Keratinocyte (primary cell): ENCODE measurements around the gene HSBP1L1. TPM values are rescaled to one million over a fixed set of nuclear protein-coding genes. Genes with fewer than 3 reads are reported as not detected.

Experiments used
- DNase-seq: peaks from one replicate; pipeline ENCODE4 v3.0.0-alpha.2; 2011; ENCODE audit warnings: low read depth, missing footprints, low spot score
- FAIRE-seq: peaks from 2 replicates; lab custom pipeline; 2011; peaks lifted over from hg19 to GRCh38; lab: Jason Lieb, UNC
- H2AFZ ChIP-seq: 2 replicates; pipeline ENCODE4 v1.6.0; 2012; ENCODE audit warnings: low read length, control low read depth, inconsistent platforms; ENCODE audit not compliant: control insufficient read depth
- H3K27ac ChIP-seq: 2 replicates; pipeline ENCODE4 v1.5.1; 2011; ENCODE audit warnings: low read length; ENCODE audit not compliant: control insufficient read depth, insufficient read depth
- H3K27me3 ChIP-seq: 3 replicates; pipeline ENCODE4 v1.6.0; 2011; ENCODE audit warnings: low read length; ENCODE audit not compliant: control insufficient read depth, insufficient read depth; ENCODE audit errors: extremely low read depth
- H3K36me3 ChIP-seq, 2 experiments: 2 replicates in 1 of 2; 3 replicates in 1 of 2; pipeline ENCODE4 v1.5.1; 2011; ENCODE audit warnings: low read length in 2 of 2, mild to moderate bottlenecking in 1 of 2; ENCODE audit not compliant: control insufficient read depth in 2 of 2, insufficient read depth in 2 of 2; ENCODE audit errors: extremely low read depth in 1 of 2
- H3K4me1 ChIP-seq: 3 replicates; pipeline ENCODE4 v1.5.1; 2011; ENCODE audit warnings: low read length; ENCODE audit not compliant: control insufficient read depth, insufficient read depth; ENCODE audit errors: extremely low read depth
- H3K4me2 ChIP-seq: 3 replicates; pipeline ENCODE4 v1.6.0; 2011; ENCODE audit warnings: low read depth, low read length; ENCODE audit not compliant: control insufficient read depth, insufficient read depth; ENCODE audit errors: extremely low read depth
- H3K4me3 ChIP-seq, 3 experiments: fragments of 200-600 bp in 1 of 3; sonication (generic) in 1 of 3; 2 replicates in 2 of 3; 3 replicates in 1 of 3; pipeline ENCODE4 v1.5.1; 2011 to 2016; ENCODE audit warnings: low read length in 3 of 3, mild to moderate bottlenecking in 3 of 3, control low read depth in 2 of 3, inconsistent platforms in 1 of 3, low read depth in 1 of 3, mixed read lengths in 1 of 3, mixed run types in 1 of 3, moderate library complexity in 1 of 3; ENCODE audit not compliant: control insufficient read depth in 2 of 3, insufficient read depth in 2 of 3; ENCODE audit errors: extremely low read depth in 1 of 3
- H3K79me2 ChIP-seq: 2 replicates; pipeline ENCODE4 v1.6.0; 2012; ENCODE audit warnings: low read length; ENCODE audit not compliant: control insufficient read depth, insufficient read depth
- H3K9ac ChIP-seq: 3 replicates; pipeline ENCODE4 v1.6.0; 2011; ENCODE audit warnings: low read length; ENCODE audit not compliant: control insufficient read depth, insufficient read depth; ENCODE audit errors: extremely low read depth
- H3K9me1 ChIP-seq: 3 replicates; pipeline ENCODE4 v1.6.0; 2011; ENCODE audit warnings: low read length; ENCODE audit not compliant: control insufficient read depth, insufficient read depth; ENCODE audit errors: extremely low read depth
- H3K9me3 ChIP-seq: 2 replicates; pipeline ENCODE4 v1.5.1; 2012; ENCODE audit warnings: low read depth, low read length; ENCODE audit not compliant: control insufficient read depth
- H4K20me1 ChIP-seq: 3 replicates; pipeline ENCODE4 v1.6.0; 2011; ENCODE audit warnings: low read length; ENCODE audit not compliant: control insufficient read depth, insufficient read depth; ENCODE audit errors: extremely low read depth
- EZH2 ChIP-seq: IDR thresholded peaks from one replicate; pipeline ENCODE4 v1.6.1; 2012; ENCODE audit warnings: inconsistent platforms, mild to moderate bottlenecking, low read length, moderate library complexity
- dilution Hi-C: fragments of 300-500 bp; cut with MboI; formaldehyde crosslinking; loops from one replicate; pipeline ENCODE4 v1.7.0; 2020; ENCODE audit warnings: low sequenced_read_pairs; ENCODE audit not compliant: extremely low pct_ligation_motif_present
- polyA minus RNA-seq, 3 experiments: library from RNA; depleted of rRNA, polyadenylated mRNA; stranded (reverse); fragments of >200 nt; gene quantifications; 1 replicate in 1 of 3; 2 replicates in 1 of 3; 3 replicates in 1 of 3; pipeline ENCODE4 v1.2.3, GENCODE V29; 2011
- polyA plus RNA-seq, 5 experiments: library from polyadenylated mRNA; depleted of rRNA in 3 of 5; stranded (reverse) in 3 of 5; stranded (forward) in 1 of 5; unstranded in 1 of 5; fragments of >200 nt; gene quantifications; 1 replicate in 1 of 5; 2 replicates in 3 of 5; 3 replicates in 1 of 5; pipeline versions ENCODE4 v1.2.1 to v1.2.3, GENCODE V29; 2011 to 2012; ENCODE audit warnings: missing spikeins in 2 of 5, low read depth in 1 of 5, low replicate concordance in 1 of 5
- TF ChIP-seq, protein P1 (sequence below), 3 experiments: IDR thresholded peaks in 1 of 3; conservative IDR thresholded peaks in 1 of 3; optimal IDR thresholded peaks in 1 of 3; 2 replicates in 2 of 3; 3 replicates in 1 of 3; pipeline versions ENCODE3 to v1.5.1; 2011; ENCODE audit warnings: low read length in 3 of 3, mild to moderate bottlenecking in 3 of 3, moderate library complexity in 2 of 3, control low read depth in 1 of 3, inconsistent platforms in 1 of 3; ENCODE audit not compliant: insufficient read depth in 2 of 3; ENCODE audit errors: extremely low read depth in 1 of 3

Gene HSBP1L1
- polyA plus RNA-seq (28.7 to 49.6 TPM (median 35.9 TPM) in 3 replicates), polyA minus RNA-seq (4.9 to 9.0 TPM (median 7.5 TPM) in 3 replicates)
- polyA plus RNA-seq (2011; ENCODE audit: low read depth) = 55.9 TPM
- 26.0 and 27.3 TPM in 2 replicates for polyA plus RNA-seq (2011; cell fraction: cytosol; rRNA removed)
- 47.1 and 59.1 TPM in 2 replicates for polyA plus RNA-seq (2011; cell fraction: nucleus; rRNA removed)
- 31.4 and 41.1 TPM in 2 replicates for polyA plus RNA-seq (2012; ENCODE audit: low replicate concordance)
- polyA minus RNA-seq (2011; cell fraction: cytosol; rRNA and poly(A)+ RNA removed) = 4.4 TPM
- polyA minus RNA-seq (2011; cell fraction: nucleus; rRNA and poly(A)+ RNA removed) = 8.5 and 10.8 TPM in 2 replicates

DNA sequence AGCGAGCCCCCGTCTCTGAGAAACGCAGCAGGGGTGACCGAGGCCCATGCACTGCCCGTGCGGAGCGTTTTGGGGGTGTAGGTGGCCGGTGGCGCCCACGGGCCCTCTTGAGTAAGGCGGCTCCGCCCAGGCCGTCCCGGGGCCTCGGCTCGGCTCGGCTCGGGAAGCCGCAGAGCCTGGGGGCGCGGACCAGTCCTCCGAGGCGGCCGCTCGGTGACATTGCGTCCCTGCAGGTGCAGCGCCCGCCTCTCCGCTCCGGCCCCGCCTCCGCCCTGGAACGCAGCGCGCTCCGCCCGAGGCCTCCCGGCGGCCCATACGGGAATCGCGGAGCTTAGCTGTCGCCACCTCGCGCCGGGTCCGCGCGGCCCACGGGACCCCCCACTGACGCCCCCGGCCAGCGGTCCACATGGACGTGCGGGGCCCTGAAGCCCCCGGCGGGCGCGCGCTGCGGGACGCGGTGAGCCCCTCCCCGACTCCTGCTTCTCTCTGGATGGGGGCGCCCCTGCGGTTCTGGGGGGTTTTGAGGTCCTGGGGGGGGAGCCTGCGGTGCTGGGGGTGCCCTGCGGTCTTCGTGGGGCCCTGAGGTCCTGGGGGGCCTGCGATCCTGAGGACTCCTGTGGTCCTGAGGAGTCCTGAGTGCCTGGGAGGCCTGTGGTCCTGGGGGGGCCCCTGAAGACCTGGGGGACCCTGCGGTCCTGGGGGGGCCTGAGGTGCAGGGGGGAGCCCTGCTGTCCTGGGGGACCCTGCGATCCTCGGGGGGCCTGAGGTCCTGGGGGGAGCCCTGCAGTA, at the start of gene HSBP1L1:
Gene HSBP1L1 (plus strand): TSS at position 314 of the 789 bp plus-strand sequence. CDS start 93 bp downstream, at position 407.
- H3K79me2 ChIP-seq = peaks cover 17% of the 10 kb centered on the region
- peaks cover 7 to 8% of the 10 kb centered on the region in 2 experiments for H3K36me3 ChIP-seq
- H3K4me1 ChIP-seq = peaks cover 40% of the 10 kb centered on the region
- no peak for TF ChIP-seq EZH2
- TF ChIP-seq, protein P1, sequence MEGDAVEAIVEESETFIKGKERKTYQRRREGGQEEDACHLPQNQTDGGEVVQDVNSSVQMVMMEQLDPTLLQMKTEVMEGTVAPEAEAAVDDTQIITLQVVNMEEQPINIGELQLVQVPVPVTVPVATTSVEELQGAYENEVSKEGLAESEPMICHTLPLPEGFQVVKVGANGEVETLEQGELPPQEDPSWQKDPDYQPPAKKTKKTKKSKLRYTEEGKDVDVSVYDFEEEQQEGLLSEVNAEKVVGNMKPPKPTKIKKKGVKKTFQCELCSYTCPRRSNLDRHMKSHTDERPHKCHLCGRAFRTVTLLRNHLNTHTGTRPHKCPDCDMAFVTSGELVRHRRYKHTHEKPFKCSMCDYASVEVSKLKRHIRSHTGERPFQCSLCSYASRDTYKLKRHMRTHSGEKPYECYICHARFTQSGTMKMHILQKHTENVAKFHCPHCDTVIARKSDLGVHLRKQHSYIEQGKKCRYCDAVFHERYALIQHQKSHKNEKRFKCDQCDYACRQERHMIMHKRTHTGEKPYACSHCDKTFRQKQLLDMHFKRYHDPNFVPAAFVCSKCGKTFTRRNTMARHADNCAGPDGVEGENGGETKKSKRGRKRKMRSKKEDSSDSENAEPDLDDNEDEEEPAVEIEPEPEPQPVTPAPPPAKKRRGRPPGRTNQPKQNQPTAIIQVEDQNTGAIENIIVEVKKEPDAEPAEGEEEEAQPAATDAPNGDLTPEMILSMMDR (optimal IDR thresholded peaks at IDR 0.05 in 1 of 3, IDR thresholded peaks at IDR 0.05 in 1 of 3, conservative IDR thresholded peaks at IDR 0.05 in 1 of 3; ENCODE audit: extremely low read depth in 1 of 3, insufficient read depth in 2 of 3, low read length in 3 of 3) = peak in 1 of 3 experiments; percentile 44
- H3K9ac ChIP-seq = peak within 1 kb of the TSS; percentile 85
- FAIRE-seq = no peak
- H4K20me1 ChIP-seq = no peaks in the 10 kb centered on the region
- no peaks in the 10 kb centered on the region for H3K9me3 ChIP-seq
- DNase-seq = no peak
- no peaks in the 10 kb centered on the region for H3K27me3 ChIP-seq
- H3K4me3 ChIP-seq = peak within 1 kb of the TSS; percentile 76 to 83 (median 83)
- H3K9me1 ChIP-seq = no peaks in the 10 kb centered on the region
- peak within 1 kb of the TSS; percentile 90 for H3K27ac ChIP-seq
- H2AFZ ChIP-seq = peak within 1 kb of the TSS; percentile 83
- peak within 1 kb of the TSS; percentile 95 for H3K4me2 ChIP-seq
- dilution Hi-C loops = no loop called here

DNA sequence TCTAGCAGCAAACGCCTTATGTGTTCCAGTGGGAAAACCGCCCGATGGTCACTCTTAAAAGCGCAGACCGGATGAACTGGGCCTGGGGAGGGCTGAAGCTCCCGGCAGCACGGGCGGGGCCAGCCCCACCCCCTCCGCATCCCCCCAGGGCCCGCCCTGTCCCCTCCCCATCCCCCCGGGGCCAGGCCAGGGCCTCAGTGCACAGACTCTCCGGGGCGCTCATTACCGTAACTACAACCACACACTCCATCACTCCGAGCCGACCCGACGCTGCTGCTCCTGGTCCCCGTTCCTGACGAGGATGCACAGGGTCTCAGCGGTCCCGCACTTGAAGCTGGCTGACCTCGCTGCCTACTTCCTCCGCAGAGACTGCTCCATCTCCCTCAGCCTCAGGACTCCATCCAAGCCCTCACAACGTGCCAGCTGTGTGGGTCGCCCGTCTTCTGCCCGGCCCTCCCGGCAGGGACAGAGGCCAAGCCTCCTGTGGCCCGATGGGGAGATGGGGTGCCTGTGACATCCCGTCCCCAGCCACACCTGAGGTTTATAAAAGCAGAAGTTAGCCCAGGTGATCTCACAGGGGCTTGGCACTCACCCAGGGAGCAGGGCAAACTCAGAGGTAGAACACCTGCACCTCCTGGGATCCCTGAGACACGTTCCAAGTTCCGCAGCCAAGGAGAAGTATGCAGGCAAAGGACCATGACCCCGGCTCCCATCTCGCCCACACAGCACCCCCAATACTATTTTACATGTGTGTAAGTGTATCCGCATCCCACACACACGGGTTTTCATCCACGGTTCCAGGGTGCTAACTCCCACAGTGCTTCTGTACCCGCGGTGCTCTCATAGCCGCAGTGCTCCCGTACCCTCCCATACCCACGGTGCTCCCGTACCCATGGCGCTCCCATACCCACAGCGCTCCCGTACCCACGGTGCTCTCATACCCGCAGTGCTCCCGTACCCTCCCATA, 49.0 kb upstream of the HSBP1L1 start:
- Histone ChIP-seq H2AFZ (no peak overlapping the region), H3K36me3 (peaks cover 8% of the 10 kb centered on the region in 2 experiments), H3K4me3 (no peak overlapping the region), H4K20me1 (no peaks in the 10 kb centered on the region), H3K27me3 (no peaks in the 10 kb centered on the region), H3K4me2 (no peak overlapping the region), H3K4me1 (no peaks in the 10 kb centered on the region), H3K9me3 (no peaks in the 10 kb centered on the region), H3K9me1 (no peaks in the 10 kb centered on the region), H3K27ac (no peak overlapping the region), H3K79me2 (peaks cover 31% of the 10 kb centered on the region), H3K9ac (no peak overlapping the region)
- DNase-seq (no peak), FAIRE-seq (no peak)
- dilution Hi-C loops = no loop called here
- TF ChIP-seq, protein P1 (optimal IDR thresholded peaks at IDR 0.05 in 1 of 3, IDR thresholded peaks at IDR 0.05 in 1 of 3, conservative IDR thresholded peaks at IDR 0.05 in 1 of 3; ENCODE audit: extremely low read depth in 1 of 3, insufficient read depth in 2 of 3, low read length in 3 of 3) = no peak
- no peak for TF ChIP-seq EZH2
